Thoracic aorta (tissue), 2 donors: ENCODE results near the gene FOXO3. TPM values are rescaled to one million over a fixed set of nuclear protein-coding genes. Genes with fewer than 3 reads are reported as not detected.

Experiments
- ATAC-seq: fragments of 150-250 bp; one replicate; pipeline ENCODE4 v1.8.0; 2017; ENCODE audit warnings: low read depth; ENCODE audit not compliant: insufficient number of reproducible peaks, low FRiP score
- DNase-seq: peaks from one replicate; pipeline ENCODE4 v3.0.0-alpha.2; 2020; ENCODE audit warnings: low spot score
- H3K27ac ChIP-seq, 2 donors: fragments of 200-600 bp; sonication (generic); 1 replicate in 1 of 2; 2 replicates in 1 of 2; pipeline ENCODE4 v1.5.1; 2016; ENCODE audit warnings: mild to moderate bottlenecking in 2 of 2, moderate library complexity in 2 of 2
- H3K27me3 ChIP-seq: fragments of 200-600 bp; sonication (generic); replicated peaks from 2 replicates; pipeline ENCODE4 v1.6.0; 2016; ENCODE audit warnings: mild to moderate bottlenecking; ENCODE audit not compliant: insufficient read depth
- H3K36me3 ChIP-seq: fragments of 200-600 bp; sonication (generic); one replicate; pipeline ENCODE4 v1.5.1; 2016
- H3K4me1 ChIP-seq, 2 donors: fragments of 200-600 bp; sonication (generic); 1 replicate in 1 of 2; 2 replicates in 1 of 2; pipeline versions ENCODE4 v1.5.1 to v1.6.0; 2016; ENCODE audit warnings: low read depth in 2 of 2, mild to moderate bottlenecking in 1 of 2; ENCODE audit not compliant: control insufficient read depth in 1 of 2
- H3K4me3 ChIP-seq: fragments of 200-600 bp; sonication (generic); 2 replicates; pipeline ENCODE4 v1.5.1; 2016; ENCODE audit warnings: mild to moderate bottlenecking
- H3K9me3 ChIP-seq: fragments of 200-600 bp; sonication (generic); 2 replicates; pipeline ENCODE4 v1.5.1; 2016
- CTCF ChIP-seq: fragments of 200-600 bp; sonication (generic); IDR thresholded peaks from one replicate; pipeline ENCODE4 v1.5.1; 2019; ENCODE audit warnings: antibody characterized with exemption
- total RNA-seq, 2 donors: library from RNA; depleted of rRNA; stranded (reverse); fragments of >200 nt; gene quantifications; one replicate each; pipeline versions ENCODE4 v1.1.0 to v1.2.3, GENCODE V29; 2016

Gene FOXO3
- total RNA-seq, 2 donors from 2014 or later, result 106 to 149 TPM

GRCh38 chr6:108581932-108582475, 21.3 kb downstream of the FOXO3 start:
- no peak for DNase-seq
- no peak for ATAC-seq
- Histone ChIP-seq H3K4me1 (peaks cover 71 to 97% of the 10 kb centered on the region in 2 donors), H3K27ac (peak overlapping the region; percentile 66 to 67), H3K9me3 (no peaks in the 10 kb centered on the region), H3K4me3 (peak overlapping the region; percentile 44), H3K27me3 (no peaks in the 10 kb centered on the region), H3K36me3 (no peaks in the 10 kb centered on the region)
- no peak for TF ChIP-seq CTCF

GRCh38 chr6:108582618-108583017, 21.9 kb downstream of the FOXO3 start:
- no peak for DNase-seq
- Histone ChIP-seq H3K27me3 (no peaks in the 10 kb centered on the region), H3K4me3 (no peak overlapping the region), H3K27ac (peak overlapping the region; percentile 66 to 67), H3K4me1 (peaks cover 76 to 97% of the 10 kb centered on the region in 2 donors), H3K9me3 (no peaks in the 10 kb centered on the region), H3K36me3 (no peaks in the 10 kb centered on the region)
- no peak for TF ChIP-seq CTCF
- no peak for ATAC-seq

GRCh38 chr6:108584323-108584722, 23.6 kb downstream of the FOXO3 start:
- peak overlapping the region in 1 of 2 donors; percentile 66 for H3K27ac ChIP-seq
- no peaks in the 10 kb centered on the region for H3K36me3 ChIP-seq
- H3K9me3 ChIP-seq, result no peaks in the 10 kb centered on the region
- no peaks in the 10 kb centered on the region for H3K27me3 ChIP-seq
- H3K4me3 ChIP-seq, result no peak overlapping the region
- ATAC-seq (no peak), DNase-seq (no peak)
- H3K4me1 ChIP-seq, result peaks cover 78 to 97% of the 10 kb centered on the region in 2 donors
- no peak for TF ChIP-seq CTCF

GRCh38 chr6:108585359-108585758, 24.6 kb downstream of the FOXO3 start:
- Histone ChIP-seq H3K36me3 (no peaks in the 10 kb centered on the region), H3K9me3 (no peaks in the 10 kb centered on the region), H3K4me1 (peaks cover 84 to 97% of the 10 kb centered on the region in 2 donors), H3K4me3 (no peak overlapping the region), H3K27me3 (no peaks in the 10 kb centered on the region), H3K27ac (peak overlapping the region; percentile 31 to 50)
- ATAC-seq (no peak), DNase-seq (no peak)
- no peak for TF ChIP-seq CTCF

- ATAC-seq (no peak), DNase-seq (no peak)
- Histone ChIP-seq H3K4me3 (no peak overlapping the region), H3K36me3 (no peaks in the 10 kb centered on the region), H3K27me3 (no peaks in the 10 kb centered on the region), H3K27ac (peak overlapping the region; percentile 31 to 50), H3K9me3 (no peaks in the 10 kb centered on the region), H3K4me1 (peaks cover 84 to 97% of the 10 kb centered on the region in 2 donors)
- TF ChIP-seq CTCF, result no peak
Measured at GRCh38 chr6:108585921-108586536, 25.3 kb downstream of the FOXO3 start.
